K562 (cell line): Measurements from ENCODE around the gene PRR15. TPM values are rescaled to one million over a fixed set of nuclear protein-coding genes. Genes with fewer than 3 reads are reported as not detected.
A peak's percentile ranks its signal among the peaks of the same experiment; 100 is the strongest.

Experiments
- ARID2 ChIP-seq: fragments of 450-650 bp; IDR thresholded peaks from 2 replicates; pipeline ENCODE4 v1.6.1; 2017; ENCODE audit warnings: antibody characterized with exemption, mild to moderate bottlenecking
- CBFA2T3 ChIP-seq: fragments of 450-650 bp; IDR thresholded peaks from 2 replicates; pipeline ENCODE4 v1.6.1; 2017
- DPF2 ChIP-seq: fragments of 450-650 bp; IDR thresholded peaks from 2 replicates; pipeline ENCODE4 v1.6.1; 2016
- EP400 ChIP-seq: fragments of 450-650 bp; IDR thresholded peaks from 2 replicates; pipeline ENCODE4 v1.6.1; 2017; ENCODE audit warnings: antibody characterized with exemption, mild to moderate bottlenecking, moderate library complexity
- FOXA1 ChIP-seq: fragments of 450-650 bp; IDR thresholded peaks from 2 replicates; pipeline ENCODE4 v1.6.1; 2016; ENCODE audit warnings: mild to moderate bottlenecking, borderline replicate concordance
- FOXJ2 ChIP-seq: fragments of 200-800 bp; sonication (Bioruptor generic); IDR thresholded peaks from 2 replicates; pipeline ENCODE4 v1.6.1; 2016; ENCODE audit warnings: missing genetic modification characterization, missing compliant biosample characterization
- GTF2E2 ChIP-seq: fragments of 200-800 bp; sonication (Bioruptor generic); IDR thresholded peaks from 2 replicates; pipeline ENCODE4 v1.6.1; 2016; ENCODE audit warnings: missing genetic modification characterization, missing compliant biosample characterization
- JUND ChIP-seq, 2 experiments: IDR thresholded peaks; 2 replicates in 1 of 2; 3 replicates in 1 of 2; pipeline ENCODE4 v1.6.1; 2011; ENCODE audit warnings: borderline replicate concordance in 2 of 2, low read depth in 2 of 2, low read length in 2 of 2, improper control_type of control experiment in 1 of 2, missing biosample characterization in 1 of 2, missing genetic modification characterization in 1 of 2, missing genetic modification reagents in 1 of 2
- KDM1A ChIP-seq, 2 experiments: fragments of 450-650 bp; IDR thresholded peaks; 2 replicates each; pipeline ENCODE4 v1.6.1; 2016; ENCODE audit warnings: mild to moderate bottlenecking in 2 of 2
- KLF1 ChIP-seq: fragments of 450-650 bp; IDR thresholded peaks from 2 replicates; pipeline ENCODE4 v1.6.1; 2016; ENCODE audit warnings: missing genetic modification characterization, missing compliant biosample characterization
- MAFK ChIP-seq: IDR thresholded peaks from 2 replicates; pipeline ENCODE4 v1.6.1; 2011; ENCODE audit warnings: low read length, improper control_type of control experiment
- MNT ChIP-seq, 2 experiments: fragments of 450-650 bp; conservative IDR thresholded peaks; 2 replicates each; pipeline ENCODE4 v1.6.1; 2017; ENCODE audit warnings: mild to moderate bottlenecking in 2 of 2, moderate library complexity in 2 of 2
- NONO ChIP-seq, 2 experiments: fragments of 200-400 bp in 1 of 2; fragments of 450-650 bp in 1 of 2; formaldehyde crosslinking in 1 of 2; IDR thresholded peaks; 2 replicates each; pipeline ENCODE4 v1.6.1; 2017; ENCODE audit warnings: low read depth in 2 of 2, mild to moderate bottlenecking in 2 of 2, moderate library complexity in 2 of 2, low read length in 1 of 2
- NR2C1 ChIP-seq, 2 experiments: fragments of 450-650 bp; IDR thresholded peaks; 2 replicates each; pipeline ENCODE4 v1.6.1; 2017; ENCODE audit warnings: mild to moderate bottlenecking in 2 of 2, antibody characterized with exemption in 1 of 2, inconsistent platforms in 1 of 2, missing compliant biosample characterization in 1 of 2, missing genetic modification characterization in 1 of 2
- PHF8 ChIP-seq: fragments of 200-600 bp; sonication (generic); IDR thresholded peaks from 2 replicates; pipeline ENCODE4 v1.6.1; 2012; ENCODE audit warnings: mixed run types, mild to moderate bottlenecking, inconsistent platforms, low read length, moderate library complexity, borderline replicate concordance
- RAD51 ChIP-seq: fragments of 450-650 bp; IDR thresholded peaks from 2 replicates; pipeline ENCODE4 v1.7.1; 2016; ENCODE audit warnings: low read depth, mild to moderate bottlenecking, borderline replicate concordance
- RBBP5 ChIP-seq: fragments of 200-600 bp; sonication (generic); IDR thresholded peaks from 2 replicates; pipeline ENCODE4 v1.6.1; 2012; ENCODE audit warnings: borderline replicate concordance, mild to moderate bottlenecking, low read length, control low read depth, inconsistent platforms; ENCODE audit not compliant: insufficient read depth, poor library complexity, severe bottlenecking
- RBFOX2 ChIP-seq: fragments of 200-400 bp; formaldehyde crosslinking; IDR thresholded peaks from 2 replicates; pipeline ENCODE4 v1.6.1; 2017; ENCODE audit warnings: low read depth, mild to moderate bottlenecking, low read length, moderate library complexity
- SIN3A ChIP-seq, 2 experiments: fragments of 150-350 bp in 1 of 2; IDR thresholded peaks; 2 replicates each; pipeline ENCODE4 v1.6.1; 2011 to 2016; ENCODE audit warnings: borderline replicate concordance in 2 of 2, low read depth in 2 of 2, low read length in 2 of 2, mild to moderate bottlenecking in 2 of 2, moderate library complexity in 2 of 2; ENCODE audit not compliant: control insufficient read depth in 1 of 2
- SRSF7 ChIP-seq: fragments of 200-400 bp; formaldehyde crosslinking; optimal IDR thresholded peaks from 2 replicates; pipeline ENCODE3; 2017; ENCODE audit warnings: mild to moderate bottlenecking, low read depth, low read length
- THRB ChIP-seq: fragments of 450-650 bp; formaldehyde crosslinking; conservative IDR thresholded peaks from 2 replicates; pipeline ENCODE4 v1.4.0; 2022; ENCODE audit warnings: mild to moderate bottlenecking, missing genetic modification characterization
- TSC22D4 ChIP-seq: fragments of 450-650 bp; IDR thresholded peaks from 2 replicates; pipeline ENCODE4 v1.6.1; 2016; ENCODE audit warnings: missing genetic modification characterization, missing biosample characterization, control low read depth
- ZNF263 ChIP-seq: sonication (generic); formaldehyde crosslinking; IDR thresholded peaks from 2 replicates; pipeline ENCODE4 v1.8.0; 2022; ENCODE audit warnings: mild to moderate bottlenecking, missing genetic modification reagents, borderline replicate concordance
- ZNF354B ChIP-seq: fragments of 250-450 bp; sonication (Bioruptor Pico); IDR thresholded peaks from 2 replicates; pipeline ENCODE4 v1.4.0; 2020
- ZNF445 ChIP-seq: fragments of 250-450 bp; sonication (Bioruptor Pico); IDR thresholded peaks from 2 replicates; pipeline ENCODE4 v1.4.0; 2020; ENCODE audit warnings: low read depth, mild to moderate bottlenecking, moderate library complexity
- ZNF778 ChIP-seq: fragments of 450-650 bp; formaldehyde crosslinking; IDR thresholded peaks from 2 replicates; pipeline ENCODE4 v1.4.0; 2020; ENCODE audit warnings: mild to moderate bottlenecking, moderate library complexity
- polyA plus RNA-seq, 8 experiments: library from polyadenylated mRNA; depleted of rRNA in 4 of 8; stranded (reverse) in 5 of 8; unstranded in 3 of 8; fragments of >200 nt; fragmentation: Nextera tagmentation in 2 of 8; fragmentation: Illumina TruSeq in 1 of 8; extraction: Ambion mirVana in 2 of 8; extraction: Trizol in 1 of 8; gene quantifications; 2 replicates each; pipeline versions ENCODE4 v1.2.1 to v1.2.3, GENCODE V29; 2011 to 2014; ENCODE audit warnings: inconsistent platforms in 1 of 8, missing spikeins in 1 of 8
- total RNA-seq, 7 experiments: library from RNA; depleted of rRNA in 6 of 7; stranded (reverse); fragments of >200 nt in 6 of 7; fragmentation: Illumina TruSeq in 2 of 7; extraction: Trizol in 2 of 7; gene quantifications; 2 replicates each; pipeline versions ENCODE4 v1.2.1 to v1.2.3, GENCODE V29; 2011 to 2021; ENCODE audit warnings: low replicate concordance in 1 of 7

The PRR15 gene
- total and polyA plus RNA-seq, 9 of the 15 experiments (the other 6 are each of a cell fraction or from before 2014, with no cell fraction given): not detected

GRCh38 chr7:29606287-29606721, 42.7 kb downstream of the PRR15 start (continued):
- TF ChIP-seq PHF8 (no peak; the same call in 1 of the 2 replicates), FOXJ2 (tag) (no peak), SIN3A (IDR thresholded peaks at IDR 0.05; ENCODE audit: borderline replicate concordance in 2 of 2, control insufficient read depth in 1 of 2, low read depth in 2 of 2, low read length in 2 of 2) (no peak), ARID2 (no peak), DPF2 (peak; percentile 79), ZNF263 (CRISPR knock-in tag) (no peak), KLF1 (tag) (0 out of 2 replicates have a peak, but pooled peaks have one; percentile 27), EP400 (no peak), RBBP5 (peak; percentile 45), GTF2E2 (tag) (no peak), NONO (IDR thresholded peaks at IDR 0.05; ENCODE audit: low read depth in 2 of 2, low read length in 1 of 2) (no peak), NR2C1 (IDR thresholded peaks at IDR 0.05) (no peak), NR2C1 (tag; IDR thresholded peaks at IDR 0.05) (no peak), SRSF7 (no peak), ZNF778 (CRISPR knock-in tag) (no peak), KDM1A (IDR thresholded peaks at IDR 0.05) (peak in 1 of 2 experiments; percentile 28; a peak in 1 of 4 replicates), RAD51 (no peak), FOXA1 (no peak), CBFA2T3 (peak; percentile 6; the same call in 1 of the 2 replicates), TSC22D4 (tag) (no peak), THRB (CRISPR knock-in tag) (no peak), MNT (conservative IDR thresholded peaks at IDR 0.05) (0 out of 4 replicates have a peak, but pooled peaks of 1 of the 2 experiments have one; percentile 8), ZNF445 (CRISPR knock-in tag) (no peak), RBFOX2 (no peak), JUND (IDR thresholded peaks at IDR 0.05; ENCODE audit: borderline replicate concordance, low read depth, low read length) (peak; percentile 89), JUND (tag; IDR thresholded peaks at IDR 0.05; ENCODE audit: borderline replicate concordance, low read depth, low read length) (peak; percentile 84; the same call in 2 of the 3 replicates), ZNF354B (no peak), MAFK (no peak)
